ENCODE measurements around the gene DOK3.
A peak's percentile ranks its signal among the peaks of the same experiment; 100 is the strongest.

Gene DOK3, protein sequence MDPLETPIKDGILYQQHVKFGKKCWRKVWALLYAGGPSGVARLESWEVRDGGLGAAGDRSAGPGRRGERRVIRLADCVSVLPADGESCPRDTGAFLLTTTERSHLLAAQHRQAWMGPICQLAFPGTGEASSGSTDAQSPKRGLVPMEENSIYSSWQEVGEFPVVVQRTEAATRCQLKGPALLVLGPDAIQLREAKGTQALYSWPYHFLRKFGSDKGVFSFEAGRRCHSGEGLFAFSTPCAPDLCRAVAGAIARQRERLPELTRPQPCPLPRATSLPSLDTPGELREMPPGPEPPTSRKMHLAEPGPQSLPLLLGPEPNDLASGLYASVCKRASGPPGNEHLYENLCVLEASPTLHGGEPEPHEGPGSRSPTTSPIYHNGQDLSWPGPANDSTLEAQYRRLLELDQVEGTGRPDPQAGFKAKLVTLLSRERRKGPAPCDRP

GRCh38 chr5:177509381-177509951 lies at the start of gene DOK3:
Gene DOK3, minus strand, starts transcription at chr5:177509826. Its CDS starts 286 bp downstream, at chr5:177509540.
- DNase-seq = peak; percentile 50 to 58

DNA sequence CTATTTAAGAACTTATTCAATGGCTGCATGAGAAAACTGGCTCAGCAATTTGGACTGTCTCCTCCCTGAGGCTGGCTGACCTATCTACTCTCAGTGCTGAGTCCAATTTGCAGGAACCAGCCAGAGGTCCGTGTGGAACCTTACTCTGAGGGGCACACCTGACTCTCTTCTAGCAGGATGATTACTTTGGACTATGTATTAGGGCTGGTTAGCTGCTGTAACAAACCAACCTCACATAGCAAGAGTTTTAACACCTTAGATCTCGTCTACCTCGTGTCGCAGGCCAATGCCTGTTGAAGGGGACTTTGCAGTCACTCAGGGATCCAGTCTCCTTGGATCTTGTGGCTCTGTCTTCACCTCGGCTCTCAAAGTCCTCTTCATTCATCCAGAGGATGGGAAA lies 48.2 kb upstream of the DOK3 start:
- DNase-seq = no peak

GRCh38 chr5:177557041-177557647 lies 47.5 kb upstream of the DOK3 start:
- peak in 1 of 2 donors; percentile 26 for DNase-seq

DNA sequence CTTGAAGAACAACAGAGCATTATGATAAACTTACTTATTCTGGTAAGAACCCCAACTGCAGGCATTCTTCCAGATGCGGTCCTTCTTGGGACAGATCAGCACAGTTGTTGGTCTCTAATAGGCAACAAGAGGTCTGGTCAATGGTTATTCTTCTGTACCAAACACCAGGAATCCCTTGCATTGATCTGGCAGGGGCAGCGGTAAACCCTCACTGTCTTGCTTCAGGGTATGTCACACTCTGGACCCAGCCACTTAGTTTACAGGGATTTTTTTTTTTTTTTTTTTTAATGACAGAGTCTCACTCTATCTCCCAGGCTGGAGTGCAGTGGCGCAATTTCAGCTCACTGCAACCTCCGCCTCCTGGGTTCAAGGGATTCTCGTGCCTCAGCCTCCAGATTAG lies 46.0 kb upstream of the DOK3 start:
- no peak for DNase-seq

GRCh38 chr5:177555228-177555627 lies 45.6 kb upstream of the DOK3 start:
- DNase-seq = no peak

DNA sequence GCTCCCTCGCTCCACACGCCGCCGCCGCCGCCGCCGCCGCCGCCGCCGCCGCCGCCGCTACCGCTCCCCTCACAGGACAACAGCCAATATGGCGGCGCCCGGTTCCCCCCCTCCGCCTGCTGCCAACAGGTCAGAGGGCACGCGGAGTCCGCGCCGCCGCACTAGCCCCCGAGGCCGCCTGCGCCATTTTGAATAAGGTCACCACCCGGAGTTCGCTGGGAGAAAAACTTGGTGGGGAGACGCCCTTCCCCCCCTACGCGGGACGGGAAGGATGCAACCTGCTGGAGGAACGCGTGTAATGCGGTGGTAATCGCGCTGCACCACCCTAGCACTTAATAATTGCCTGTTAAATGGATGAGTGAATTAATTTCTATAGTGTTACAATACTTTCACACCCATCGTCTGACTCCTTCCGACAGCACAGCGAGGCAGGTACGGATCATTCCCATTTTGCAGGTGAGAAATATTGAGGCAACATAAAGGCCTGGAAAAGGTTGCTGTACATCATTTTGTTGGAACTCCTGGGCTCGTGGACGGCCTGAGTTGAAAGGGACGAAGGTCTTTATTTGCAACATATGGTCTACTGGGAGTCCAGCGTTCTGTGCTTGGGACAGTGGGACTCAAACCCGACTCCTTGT lies 45.0 kb upstream of the DOK3 start, which contains the start of gene FAM193B:
FAM193B (minus strand) TSS at position 90 of the 638 bp plus-strand sequence. CDS start 105 bp downstream, outside the sequence.
- peak; percentile 86 to 97 for DNase-seq

DNA sequence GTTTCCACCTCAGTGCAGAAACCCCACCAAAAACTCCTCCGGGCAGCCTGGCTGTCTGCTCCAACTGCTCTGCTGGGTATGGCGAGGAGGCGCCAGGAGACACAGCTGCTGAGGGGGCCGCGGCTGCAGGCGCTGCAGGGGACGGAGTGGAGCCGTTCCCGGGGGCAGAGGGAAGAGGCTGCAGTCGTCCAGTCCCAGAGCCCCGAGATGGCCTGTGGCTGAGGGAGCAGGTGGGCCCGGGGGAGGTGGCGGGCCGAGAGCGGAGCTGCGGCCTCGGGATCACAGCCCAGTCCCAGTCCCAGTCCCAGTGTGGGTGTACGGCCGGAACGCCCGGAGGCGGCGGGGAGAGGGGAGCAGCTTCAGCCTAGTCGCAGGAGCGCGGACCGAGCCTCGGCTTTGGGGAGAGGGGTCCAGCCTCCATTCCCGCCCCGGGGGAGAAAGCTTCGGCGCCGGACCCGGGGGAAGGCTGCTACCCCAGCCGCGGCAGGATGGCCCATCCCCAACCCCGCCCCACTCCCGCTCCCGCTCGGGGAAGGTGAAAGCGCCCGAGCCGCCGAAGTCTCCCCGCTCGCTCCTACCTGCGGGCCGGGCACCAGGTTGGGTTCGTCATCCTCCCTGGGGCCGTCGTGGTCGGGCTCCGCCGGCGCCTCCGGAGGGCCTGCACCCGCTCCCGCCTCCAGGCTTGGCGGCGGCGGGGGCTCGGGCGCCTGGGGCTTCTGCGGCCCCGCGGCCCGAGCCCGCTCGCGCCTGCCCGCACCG lies 44.2 kb upstream of the DOK3 start:
- peak in 1 of 2 donors; percentile 13 for DNase-seq

DNA sequence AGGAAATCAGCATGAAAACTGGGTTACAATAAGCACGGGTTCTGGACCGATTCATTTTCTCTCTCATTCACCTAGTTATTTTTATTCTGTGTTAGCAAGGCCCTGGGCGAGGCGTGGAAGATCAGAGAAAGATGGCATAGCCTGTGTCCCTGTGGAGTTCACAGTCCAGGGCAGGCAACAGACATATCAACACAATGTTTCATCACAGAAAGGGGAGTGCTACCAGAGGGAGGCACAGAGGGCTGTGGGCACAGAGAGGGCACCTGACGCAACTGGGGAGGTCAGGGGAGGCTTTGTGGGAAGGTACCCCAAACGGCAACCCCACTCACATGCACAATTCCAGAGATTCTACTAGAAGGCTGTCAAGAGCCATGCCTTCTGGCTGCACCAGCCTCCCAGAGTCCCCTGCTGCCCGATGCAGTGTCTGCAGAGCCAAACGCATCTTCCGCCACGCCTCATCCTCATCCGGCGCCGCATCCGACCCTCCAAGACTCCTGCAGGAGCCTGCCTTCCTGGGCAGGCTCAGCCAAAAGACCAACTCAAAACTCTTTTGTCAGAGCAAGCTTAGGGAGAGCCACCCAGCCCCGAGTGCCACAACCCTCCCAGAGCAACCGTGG lies 43.3 kb upstream of the DOK3 start:
- DNase-seq = no peak

- no peak for DNase-seq
These were observed 40.5 kb upstream of the DOK3 start for GRCh38 chr5:177550122-177550521.

DNA sequence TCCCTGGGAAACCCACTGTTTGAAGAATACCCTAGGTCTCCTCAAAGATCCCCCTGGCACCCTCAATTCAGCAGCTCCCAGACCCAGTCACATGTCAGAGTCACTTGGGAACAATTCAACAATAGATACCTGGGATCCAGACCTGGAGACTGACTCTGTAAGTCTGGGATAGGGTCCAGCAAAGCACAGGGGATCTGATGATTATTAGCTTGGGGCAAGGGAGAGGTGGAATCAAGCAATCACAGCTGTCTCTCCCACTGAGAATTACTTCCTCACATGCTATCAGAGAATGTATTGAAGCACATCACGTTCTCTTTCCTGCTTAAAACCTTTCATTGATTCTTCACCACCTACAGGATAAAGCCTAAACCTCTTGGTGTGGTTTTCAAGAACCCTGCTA lies 38.9 kb upstream of the DOK3 start:
- DNase-seq = no peak

- DNase-seq = no peak
These were observed 38.1 kb upstream of the DOK3 start for GRCh38 chr5:177547736-177548135.

GRCh38 chr5:177546258-177546741 lies 36.7 kb upstream of the DOK3 start:
- DNase-seq = peak; percentile 71 to 83

GRCh38 chr5:177545487-177546257 lies 36.0 kb upstream of the DOK3 start:
- DNase-seq = peak; percentile 87 to 92

DNA sequence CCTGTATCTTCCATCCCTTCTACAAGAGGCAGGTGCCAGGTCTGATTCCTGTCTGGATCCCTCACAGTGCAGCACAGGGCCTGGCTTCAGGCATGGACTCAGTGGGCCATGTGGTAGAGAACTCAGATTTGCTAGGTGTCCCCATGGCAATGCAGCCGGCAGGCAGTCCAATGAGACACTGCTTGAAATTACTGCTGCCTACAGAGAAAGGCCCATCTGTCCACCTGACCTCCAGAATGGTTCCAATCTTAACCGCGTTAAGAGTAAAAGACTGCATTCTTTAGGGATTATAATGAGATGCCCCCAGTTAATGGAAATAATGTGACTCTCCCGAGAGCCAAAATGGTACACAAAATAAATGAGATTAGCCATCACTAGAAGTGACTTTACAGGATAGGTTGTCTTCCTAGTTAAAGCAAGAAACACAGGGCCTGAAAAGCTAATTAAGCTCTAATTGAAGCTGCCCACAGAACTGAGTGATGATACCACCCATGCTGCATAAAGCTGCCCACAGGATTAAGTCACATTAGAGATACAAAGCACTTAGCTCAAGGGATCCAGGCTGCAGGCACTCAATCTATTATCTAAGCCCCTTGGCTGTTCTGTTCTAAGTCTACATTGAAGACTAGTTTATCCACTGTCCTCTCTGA lies 33.3 kb upstream of the DOK3 start:
- no peak for DNase-seq

- no peak for DNase-seq
These were observed 30.8 kb upstream of the DOK3 start for GRCh38 chr5:177540438-177540837.

GRCh38 chr5:177539411-177539810 lies 29.8 kb upstream of the DOK3 start:
- DNase-seq = peak in 1 of 2 donors; percentile 45

DNA sequence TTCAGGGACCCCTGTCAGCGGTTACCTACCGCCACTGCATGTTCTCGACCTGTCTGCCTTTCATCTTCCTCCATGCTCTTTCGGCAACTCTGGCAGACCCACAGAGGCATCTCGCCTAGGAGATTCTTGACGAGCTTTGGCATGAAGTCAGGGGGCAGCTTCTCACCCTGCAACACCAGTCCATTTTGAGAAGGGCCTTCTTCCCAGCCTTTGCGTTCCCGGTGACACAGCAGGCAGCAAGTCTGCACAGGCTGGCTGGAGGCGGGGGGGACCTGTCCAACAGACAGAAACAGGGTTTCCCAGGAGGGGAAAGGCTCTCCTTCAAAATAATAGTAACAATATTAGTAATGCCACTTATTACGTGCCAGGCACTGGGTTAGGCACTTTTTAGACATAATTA lies 29.2 kb upstream of the DOK3 start:
- no peak for DNase-seq

GRCh38 chr5:177537389-177538361 lies 28.0 kb upstream of the DOK3 start:
- no peak for DNase-seq

- DNase-seq = no peak
These were observed 26.8 kb upstream of the DOK3 start for GRCh38 chr5:177536386-177536785.
